GM12878 (cell line): Measurements from ENCODE around the gene TLR9. TPM values are rescaled to one million over a fixed set of nuclear protein-coding genes. Genes with fewer than 3 reads are reported as not detected.

Experiments
- ATAC-seq: fragments of 200-7000 bp; cut with Tn5 transposase; 3 replicates; pipeline ENCODE4 v1.9.1; 2020; ENCODE audit warnings: mild to moderate bottlenecking, moderate library complexity
- BruUV-seq: library from RNA; stranded (reverse); fragments of 400-500 nt; replicated peaks from 2 replicates; lab custom pipeline; 2021; lab: Mats Ljungman, UMichigan
- CTCF ChIA-PET: fragments of 300-600 bp; sonication (Branson Sonifier 250); formaldehyde crosslinking; extraction: SDS; loops from one replicate; lab custom pipeline; 2021; ENCODE audit warnings: inconsistent platforms; lab: Yijun Ruan, JAX
- POLR2A ChIA-PET: fragments of 350-600 bp; formaldehyde crosslinking; extraction: SDS; loops from one replicate; lab custom pipeline; 2021; ENCODE audit warnings: inconsistent platforms; lab: Charles Lee
- RAD21 ChIA-PET: fragments of 300-600 bp; sonication (Branson Sonifier 250); formaldehyde crosslinking; loops from one replicate; lab custom pipeline; 2023; ENCODE audit warnings: antibody characterized with exemption; ENCODE audit not compliant: unreplicated experiment; lab: Charles Lee
- SMC1A ChIA-PET: fragments of 300-600 bp; sonication (Branson Sonifier 250); formaldehyde crosslinking; loops from one replicate; lab custom pipeline; 2023; ENCODE audit not compliant: unreplicated experiment, uncharacterized antibody; lab: Charles Lee
- DNase-seq: peaks from one replicate; pipeline ENCODE4 v3.0.0-alpha.2; 2011; ENCODE audit warnings: low read depth, low spot score
- FAIRE-seq: peaks from 3 replicates; lab custom pipeline; 2011; peaks lifted over from hg19 to GRCh38; lab: Jason Lieb, UNC
- H2AFZ ChIP-seq: 2 replicates; pipeline ENCODE4 v1.6.0; 2011; ENCODE audit warnings: low read depth, low read length, control low read depth; ENCODE audit not compliant: control insufficient read depth
- H3K27ac ChIP-seq: 2 replicates; pipeline ENCODE4 v1.5.1; 2011; ENCODE audit warnings: control low read depth; ENCODE audit not compliant: control insufficient read depth, insufficient read depth
- H3K27me3 ChIP-seq, 2 experiments: replicated peaks in 1 of 2; 2 replicates each; pipeline versions ENCODE4 v1.6.0 to v1.6.1; 2011; ENCODE audit warnings: low read length in 1 of 2; ENCODE audit not compliant: control insufficient read depth in 2 of 2, insufficient read depth in 2 of 2
- H3K36me3 ChIP-seq, 2 experiments: 2 replicates each; pipeline ENCODE4 v1.5.1; 2011; ENCODE audit warnings: low read length in 1 of 2; ENCODE audit not compliant: control insufficient read depth in 2 of 2, insufficient read depth in 2 of 2
- H3K4me1 ChIP-seq: 2 replicates; pipeline ENCODE4 v1.6.1; 2011; ENCODE audit warnings: mild to moderate bottlenecking, low read length, moderate library complexity, mixed read lengths; ENCODE audit not compliant: control insufficient read depth, insufficient read depth
- H3K4me2 ChIP-seq: 2 replicates; pipeline ENCODE4 v1.6.0; 2011; ENCODE audit warnings: control low read depth; ENCODE audit not compliant: control insufficient read depth, insufficient read depth
- H3K4me3 ChIP-seq: fragments of 200-600 bp; sonication (generic); 2 replicates; pipeline ENCODE4 v1.5.1; 2016
- H3K79me2 ChIP-seq: 2 replicates; pipeline ENCODE4 v1.6.0; 2011; ENCODE audit warnings: low read length; ENCODE audit not compliant: control insufficient read depth, insufficient read depth
- H3K9ac ChIP-seq: 2 replicates; pipeline ENCODE4 v1.8.0; 2011; ENCODE audit warnings: low read length, control low read depth, mixed read lengths; ENCODE audit not compliant: control insufficient read depth, insufficient read depth
- H3K9me3 ChIP-seq: replicated peaks from 3 replicates; pipeline ENCODE4 v1.5.1; 2011; ENCODE audit warnings: mild to moderate bottlenecking, low read length; ENCODE audit not compliant: control insufficient read depth, insufficient read depth
- H4K20me1 ChIP-seq: 2 replicates; pipeline ENCODE4 v1.6.0; 2011; ENCODE audit not compliant: control insufficient read depth, insufficient read depth
- ASH2L ChIP-seq: fragments of 300-600, 200-600 bp; sonication (generic); IDR thresholded peaks from 2 replicates; pipeline ENCODE4 v1.6.1; 2017; ENCODE audit warnings: low read depth, mild to moderate bottlenecking, borderline replicate concordance
- BCLAF1 ChIP-seq: fragments of 450-650 bp; IDR thresholded peaks from 2 replicates; pipeline ENCODE4 v1.6.1; 2017; ENCODE audit warnings: antibody characterized with exemption, mild to moderate bottlenecking, moderate library complexity
- BRCA1 ChIP-seq: IDR thresholded peaks from 2 replicates; pipeline ENCODE4 v1.6.1; 2011; ENCODE audit warnings: low read depth, low read length, improper control_type of control experiment
- FOS ChIP-seq: IDR thresholded peaks from 3 replicates; pipeline ENCODE4 v1.6.1; 2011; ENCODE audit warnings: borderline replicate concordance; ENCODE audit not compliant: insufficient read length; ENCODE audit errors: extremely low read depth
- IRF4 ChIP-seq: IDR thresholded peaks from 2 replicates; pipeline ENCODE4 v1.6.1; 2011; ENCODE audit warnings: low read depth, low read length
- LARP7 ChIP-seq: fragments of 450-650 bp; IDR thresholded peaks from 2 replicates; pipeline ENCODE4 v1.6.1; 2017; ENCODE audit warnings: mild to moderate bottlenecking
- MEF2A ChIP-seq: IDR thresholded peaks from 2 replicates; pipeline ENCODE4 v1.6.1; 2011; ENCODE audit warnings: low read depth, mild to moderate bottlenecking, low read length, moderate library complexity; ENCODE audit not compliant: insufficient read depth
- MEF2B ChIP-seq: fragments of 450-650 bp; IDR thresholded peaks from 2 replicates; pipeline ENCODE4 v1.6.1; 2018; ENCODE audit warnings: mild to moderate bottlenecking, moderate library complexity; ENCODE audit not compliant: partially characterized antibody, poor library complexity, severe bottlenecking
- SRF ChIP-seq, 2 experiments: IDR thresholded peaks; 2 replicates each; pipeline ENCODE4 v1.6.1; 2011; ENCODE audit warnings: low read depth in 2 of 2, low read length in 2 of 2, mild to moderate bottlenecking in 1 of 2, moderate library complexity in 1 of 2
- WGBS: methylation state at CpG from one replicate; pipeline ENCODE4 v1.1.6; 2016; ENCODE audit warnings: low lambda C conversion rate; ENCODE audit not compliant: insufficient replicate concordance, insufficient coverage; ENCODE audit errors: missing lambda C conversion rate; 5-methylcytosine and 5-hydroxymethylcytosine counted together
- in situ Hi-C: fragments of 300-500 bp; cut with MboI; formaldehyde crosslinking; loops from 9 replicates; pipeline ENCODE4 v1.14.3; 2018; ENCODE audit warnings: mixed read lengths
- intact Hi-C: fragments of 100-400 bp; cut with micrococcal nuclease; formaldehyde crosslinking; loops from one replicate; pipeline ENCODE4 v1.14.2; 2022; ENCODE audit not compliant: unreplicated experiment
- polyA plus RNA-seq, 11 experiments: library from polyadenylated mRNA; depleted of rRNA in 4 of 11; unstranded in 6 of 11; stranded (reverse) in 5 of 11; fragments of >200 nt; fragmentation: Nextera tagmentation in 4 of 11; fragmentation: Illumina TruSeq in 1 of 11; extraction: Ambion mirVana in 4 of 11; extraction: Trizol in 1 of 11; gene quantifications; 1 replicate in 1 of 11; 2 replicates in 10 of 11; pipeline versions ENCODE4 v1.2.1 to v1.2.3, GENCODE V29; 2011 to 2016; ENCODE audit warnings: inconsistent platforms in 2 of 11, missing spikeins in 2 of 11, low read depth in 1 of 11
- total RNA-seq, 4 experiments: library from RNA; depleted of rRNA in 3 of 4; stranded (reverse); fragments of >200 nt in 3 of 4; fragmentation: Illumina TruSeq in 1 of 4; extraction: Trizol in 1 of 4; gene quantifications; 2 replicates each; pipeline versions ENCODE4 v1.2.1 to v1.2.3, GENCODE V29; 2013 to 2021
- TF ChIP-seq, protein P1 (sequence below): IDR thresholded peaks from 2 replicates; pipeline ENCODE4 v1.6.1; 2011; ENCODE audit warnings: low read depth, low read length, improper control_type of control experiment, borderline replicate concordance
- TF ChIP-seq, protein P2 (sequence below): IDR thresholded peaks from 2 replicates; pipeline ENCODE4 v1.6.1; 2012; ENCODE audit warnings: improper control_type of control experiment, low read depth, low read length; ENCODE audit not compliant: insufficient replicate concordance
- TF ChIP-seq, protein P3 (sequence below): fragments of 450-650 bp; IDR thresholded peaks from 2 replicates; pipeline ENCODE4 v1.6.1; 2017; ENCODE audit warnings: low read depth, mild to moderate bottlenecking, moderate library complexity

Gene TLR9
- total and polyA plus RNA-seq, 10 of the 15 experiments (the other 5 are each of a cell fraction or from before 2014, with no cell fraction given): 0.10 to 4.8 (median 0.53) TPM; not detected in 1

DNA sequence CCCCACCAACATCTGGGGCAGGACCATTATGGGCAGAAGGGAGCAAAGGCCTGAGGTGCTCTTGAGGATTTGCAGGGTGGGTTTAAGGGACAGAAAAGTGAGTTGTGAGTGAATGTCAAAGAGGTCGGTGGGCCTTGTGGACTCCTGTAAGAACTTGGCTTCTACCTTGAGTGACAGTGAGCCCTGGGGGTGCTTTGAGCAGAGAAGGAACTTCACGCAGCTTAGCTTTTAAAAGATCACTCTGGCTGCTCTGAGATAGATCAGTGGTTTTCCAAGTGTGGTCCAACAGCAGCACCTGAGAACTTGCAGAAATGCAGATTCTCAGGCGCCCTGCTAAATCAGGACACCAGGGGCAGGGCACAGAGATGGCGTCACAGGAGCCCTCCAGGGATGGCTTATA lies 42.8 kb downstream of the TLR9 start:
- H4K20me1 ChIP-seq: no peaks in the 10 kb centered on the region
- 54% methylated on average over 4 of the region's 4 CpGs for WGBS
- intact Hi-C loops (no loop called here), in situ Hi-C loops (no loop called here)
- H3K4me1 ChIP-seq: no peaks in the 10 kb centered on the region
- no peak overlapping the region for H3K4me2 ChIP-seq
- no peaks in the 10 kb centered on the region for H3K9me3 ChIP-seq
- DNase-seq: no peak
- CTCF ChIA-PET: interaction anchor here (0.8 to 1.7 kb wide), 2 partner anchors 28 to 266 kb away, joined by 3 to 4 read pairs; partner anchors contain the start of gene POC1A
- SMC1A ChIA-PET: no interaction called here
- no peak overlapping the region for H3K9ac ChIP-seq
- no peak overlapping the region for H3K27ac ChIP-seq
- H3K27me3 ChIP-seq: no peaks in the 10 kb centered on the region
- FAIRE-seq: no peak
- H3K36me3 ChIP-seq: no peaks in the 10 kb centered on the region
- no peaks in the 10 kb centered on the region for H3K79me2 ChIP-seq
- RAD21 ChIA-PET: no interaction called here
- POLR2A ChIA-PET: no interaction called here
- TF ChIP-seq, protein P1, sequence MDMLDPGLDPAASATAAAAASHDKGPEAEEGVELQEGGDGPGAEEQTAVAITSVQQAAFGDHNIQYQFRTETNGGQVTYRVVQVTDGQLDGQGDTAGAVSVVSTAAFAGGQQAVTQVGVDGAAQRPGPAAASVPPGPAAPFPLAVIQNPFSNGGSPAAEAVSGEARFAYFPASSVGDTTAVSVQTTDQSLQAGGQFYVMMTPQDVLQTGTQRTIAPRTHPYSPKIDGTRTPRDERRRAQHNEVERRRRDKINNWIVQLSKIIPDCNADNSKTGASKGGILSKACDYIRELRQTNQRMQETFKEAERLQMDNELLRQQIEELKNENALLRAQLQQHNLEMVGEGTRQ: no peak
- TF ChIP-seq FOS (no peak), ASH2L (no peak), IRF4 (no peak), LARP7 (no peak), BCLAF1 (no peak), BRCA1 (no peak), MEF2B (no peak), MEF2A (no peak), SRF (IDR thresholded peaks at IDR 0.05; ENCODE audit: low read depth in 2 of 2, low read length in 2 of 2) (no peak)
- TF ChIP-seq, protein P2, sequence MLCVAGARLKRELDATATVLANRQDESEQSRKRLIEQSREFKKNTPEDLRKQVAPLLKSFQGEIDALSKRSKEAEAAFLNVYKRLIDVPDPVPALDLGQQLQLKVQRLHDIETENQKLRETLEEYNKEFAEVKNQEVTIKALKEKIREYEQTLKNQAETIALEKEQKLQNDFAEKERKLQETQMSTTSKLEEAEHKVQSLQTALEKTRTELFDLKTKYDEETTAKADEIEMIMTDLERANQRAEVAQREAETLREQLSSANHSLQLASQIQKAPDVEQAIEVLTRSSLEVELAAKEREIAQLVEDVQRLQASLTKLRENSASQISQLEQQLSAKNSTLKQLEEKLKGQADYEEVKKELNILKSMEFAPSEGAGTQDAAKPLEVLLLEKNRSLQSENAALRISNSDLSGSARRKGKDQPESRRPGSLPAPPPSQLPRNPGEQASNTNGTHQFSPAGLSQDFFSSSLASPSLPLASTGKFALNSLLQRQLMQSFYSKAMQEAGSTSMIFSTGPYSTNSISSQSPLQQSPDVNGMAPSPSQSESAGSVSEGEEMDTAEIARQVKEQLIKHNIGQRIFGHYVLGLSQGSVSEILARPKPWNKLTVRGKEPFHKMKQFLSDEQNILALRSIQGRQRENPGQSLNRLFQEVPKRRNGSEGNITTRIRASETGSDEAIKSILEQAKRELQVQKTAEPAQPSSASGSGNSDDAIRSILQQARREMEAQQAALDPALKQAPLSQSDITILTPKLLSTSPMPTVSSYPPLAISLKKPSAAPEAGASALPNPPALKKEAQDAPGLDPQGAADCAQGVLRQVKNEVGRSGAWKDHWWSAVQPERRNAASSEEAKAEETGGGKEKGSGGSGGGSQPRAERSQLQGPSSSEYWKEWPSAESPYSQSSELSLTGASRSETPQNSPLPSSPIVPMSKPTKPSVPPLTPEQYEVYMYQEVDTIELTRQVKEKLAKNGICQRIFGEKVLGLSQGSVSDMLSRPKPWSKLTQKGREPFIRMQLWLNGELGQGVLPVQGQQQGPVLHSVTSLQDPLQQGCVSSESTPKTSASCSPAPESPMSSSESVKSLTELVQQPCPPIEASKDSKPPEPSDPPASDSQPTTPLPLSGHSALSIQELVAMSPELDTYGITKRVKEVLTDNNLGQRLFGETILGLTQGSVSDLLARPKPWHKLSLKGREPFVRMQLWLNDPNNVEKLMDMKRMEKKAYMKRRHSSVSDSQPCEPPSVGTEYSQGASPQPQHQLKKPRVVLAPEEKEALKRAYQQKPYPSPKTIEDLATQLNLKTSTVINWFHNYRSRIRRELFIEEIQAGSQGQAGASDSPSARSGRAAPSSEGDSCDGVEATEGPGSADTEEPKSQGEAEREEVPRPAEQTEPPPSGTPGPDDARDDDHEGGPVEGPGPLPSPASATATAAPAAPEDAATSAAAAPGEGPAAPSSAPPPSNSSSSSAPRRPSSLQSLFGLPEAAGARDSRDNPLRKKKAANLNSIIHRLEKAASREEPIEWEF: no peak
- TF ChIP-seq, protein P3, sequence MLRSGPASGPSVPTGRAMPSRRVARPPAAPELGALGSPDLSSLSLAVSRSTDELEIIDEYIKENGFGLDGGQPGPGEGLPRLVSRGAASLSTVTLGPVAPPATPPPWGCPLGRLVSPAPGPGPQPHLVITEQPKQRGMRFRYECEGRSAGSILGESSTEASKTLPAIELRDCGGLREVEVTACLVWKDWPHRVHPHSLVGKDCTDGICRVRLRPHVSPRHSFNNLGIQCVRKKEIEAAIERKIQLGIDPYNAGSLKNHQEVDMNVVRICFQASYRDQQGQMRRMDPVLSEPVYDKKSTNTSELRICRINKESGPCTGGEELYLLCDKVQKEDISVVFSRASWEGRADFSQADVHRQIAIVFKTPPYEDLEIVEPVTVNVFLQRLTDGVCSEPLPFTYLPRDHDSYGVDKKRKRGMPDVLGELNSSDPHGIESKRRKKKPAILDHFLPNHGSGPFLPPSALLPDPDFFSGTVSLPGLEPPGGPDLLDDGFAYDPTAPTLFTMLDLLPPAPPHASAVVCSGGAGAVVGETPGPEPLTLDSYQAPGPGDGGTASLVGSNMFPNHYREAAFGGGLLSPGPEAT: no peak
- H3K4me3 ChIP-seq: no peak overlapping the region
- BruUV-seq: no TSS peak
- no peak overlapping the region for H2AFZ ChIP-seq
- ATAC-seq: no peak
